Dermis blood vessel endothelial cell (primary cell): ENCODE data around the gene FSTL5. TPM values are rescaled to one million over a fixed set of nuclear protein-coding genes. Genes with fewer than 3 reads are reported as not detected.

Experiments used
- DNase-seq: peaks from one replicate; pipeline ENCODE4 v3.0.0; 2010
- total RNA-seq: library from RNA; depleted of rRNA; stranded (reverse); fragments of >200 nt; gene quantifications from 2 replicates; pipeline ENCODE4 v1.2.3, GENCODE V29; 2014

FSTL5 gene
- total RNA-seq, 1 donor from 2014 or later, result under 0.01 TPM

DNA sequence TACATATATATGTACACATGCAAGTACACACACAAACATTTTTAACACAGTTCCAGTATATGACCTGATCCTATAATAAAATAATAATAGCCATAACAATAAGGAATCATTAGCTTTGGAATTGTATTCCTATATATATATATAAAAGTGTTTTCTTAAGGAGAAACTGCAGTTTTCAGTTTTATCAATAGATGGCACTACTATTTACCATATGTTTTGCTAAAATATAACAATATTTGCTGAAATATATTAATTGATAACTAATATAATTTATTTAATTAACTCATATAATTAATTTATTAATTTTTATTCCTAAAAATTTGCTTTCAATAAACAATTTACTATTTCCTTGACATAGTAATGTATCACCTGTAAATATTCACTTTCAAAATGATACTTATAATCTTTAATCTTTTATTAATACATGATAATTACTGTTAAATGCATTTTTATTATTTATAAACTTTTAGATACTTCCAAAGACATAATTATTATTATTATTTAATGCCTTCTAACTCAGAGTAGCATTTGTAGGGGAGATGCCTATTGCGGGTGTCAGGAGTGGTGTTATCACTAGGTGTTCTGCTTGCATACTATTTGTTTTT is 599.5 kb downstream of the FSTL5 start:
- peak; percentile 66 for DNase-seq

DNA sequence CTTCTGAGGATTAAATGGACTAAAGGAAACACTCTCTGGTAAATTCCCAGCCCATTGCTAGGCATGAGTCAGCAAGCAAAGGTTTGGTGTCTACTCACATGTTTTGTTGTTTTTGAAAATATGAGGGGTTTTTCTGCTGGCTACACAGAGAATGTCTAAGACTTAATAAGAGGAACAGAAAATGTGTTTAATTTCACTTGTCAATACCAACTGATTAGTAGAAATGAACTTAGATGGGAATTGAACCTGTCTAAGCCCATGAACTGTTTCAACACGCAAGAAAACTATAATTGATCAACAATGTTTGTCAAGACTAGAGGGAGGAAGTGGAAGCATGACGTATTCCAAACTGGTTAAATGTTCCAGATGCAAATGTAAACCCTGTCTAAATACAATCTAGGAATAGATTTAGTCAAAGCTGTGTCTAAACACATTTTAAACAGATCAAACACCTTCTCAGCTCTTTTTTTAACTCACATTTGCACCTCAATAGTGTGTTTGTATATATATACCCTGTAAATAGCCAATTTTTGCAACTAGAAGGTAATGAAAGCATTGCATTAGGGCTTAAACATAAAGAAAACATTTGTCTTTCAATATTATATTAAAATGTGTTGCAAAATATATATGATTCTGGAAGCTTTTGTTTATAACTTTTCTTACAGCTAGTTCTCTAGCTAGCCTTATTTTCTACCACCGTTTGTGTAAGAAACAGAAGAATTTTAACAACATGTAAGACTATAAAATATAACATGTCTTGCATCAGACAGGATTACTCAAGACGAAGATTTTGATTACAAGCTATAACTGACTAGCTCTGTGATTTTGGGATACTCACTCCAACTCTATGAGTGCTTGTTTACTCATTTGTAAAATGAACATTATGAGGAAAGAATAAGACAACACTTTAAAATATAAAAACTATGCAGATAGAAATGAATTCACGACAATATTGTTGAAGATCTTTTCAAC is 607.8 kb downstream of the FSTL5 start:
- DNase-seq, result peak; percentile 62

DNA sequence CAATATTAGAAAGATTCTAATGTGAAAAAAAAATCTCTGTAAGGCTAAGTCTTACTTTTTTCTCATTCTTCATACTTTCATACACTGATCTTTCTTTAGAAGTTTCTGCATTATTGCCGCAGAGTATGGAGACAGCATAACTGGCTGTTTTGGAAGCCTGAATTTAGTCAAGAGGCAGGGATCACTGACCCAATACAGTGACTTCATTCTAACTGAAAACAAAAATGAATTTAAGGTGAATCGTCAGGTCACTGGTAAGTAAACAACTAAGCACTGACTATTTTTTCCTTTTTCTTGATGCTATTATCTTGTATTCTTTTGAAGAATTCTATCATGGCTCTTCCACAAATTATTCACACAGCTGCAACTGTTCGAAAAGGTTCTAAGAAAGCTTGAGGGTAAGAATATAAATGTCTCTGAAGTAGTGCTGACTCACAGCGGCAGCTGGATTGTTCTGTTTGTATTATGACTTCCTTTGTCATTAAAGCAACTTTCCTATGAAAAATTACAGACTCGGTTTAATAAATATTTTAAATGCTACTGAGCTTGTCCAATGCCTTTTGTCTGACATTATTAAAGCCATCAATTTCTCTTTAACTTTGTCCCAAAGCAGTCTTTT is 609.3 kb downstream of the FSTL5 start:
- peak; percentile 78 for DNase-seq

DNA sequence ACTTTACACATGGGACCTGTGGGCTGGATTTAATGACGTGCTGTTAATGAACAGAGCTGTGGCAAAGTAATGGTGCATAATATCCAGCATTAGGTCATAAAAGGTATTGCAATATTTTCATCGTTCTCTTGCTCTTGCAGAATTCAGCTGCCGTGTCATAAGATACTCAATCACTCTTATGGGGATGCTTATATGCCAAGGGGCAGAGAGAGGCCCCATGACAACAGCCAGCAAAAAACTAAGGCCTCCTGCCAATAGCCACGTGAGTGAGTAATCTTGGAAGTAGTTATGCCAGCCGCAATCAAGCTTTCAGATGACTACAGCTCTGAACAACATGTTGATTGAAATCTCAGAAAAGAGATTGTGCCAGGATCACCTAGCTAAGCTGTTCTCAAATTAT is 616.9 kb downstream of the FSTL5 start:
- DNase-seq, result no peak

DNA sequence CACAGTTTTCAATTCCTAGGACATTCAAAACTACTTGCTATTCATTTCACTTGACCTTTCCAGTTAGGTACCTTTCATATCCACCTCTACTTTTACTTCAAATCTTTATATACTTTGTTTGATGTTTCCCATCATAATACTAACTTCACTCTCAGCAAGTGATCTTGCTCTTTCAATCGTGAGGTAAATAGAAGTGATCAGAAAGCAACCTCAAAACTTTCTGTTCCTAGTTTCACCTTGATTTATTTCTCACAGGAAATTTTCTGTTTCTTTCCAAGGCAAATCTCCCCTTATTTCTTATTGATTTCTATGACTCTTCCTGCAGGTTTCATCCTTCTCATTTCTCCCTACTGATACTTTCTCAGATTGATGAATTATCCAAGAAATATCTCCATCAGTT is 623.5 kb downstream of the FSTL5 start:
- DNase-seq, result no peak

DNA sequence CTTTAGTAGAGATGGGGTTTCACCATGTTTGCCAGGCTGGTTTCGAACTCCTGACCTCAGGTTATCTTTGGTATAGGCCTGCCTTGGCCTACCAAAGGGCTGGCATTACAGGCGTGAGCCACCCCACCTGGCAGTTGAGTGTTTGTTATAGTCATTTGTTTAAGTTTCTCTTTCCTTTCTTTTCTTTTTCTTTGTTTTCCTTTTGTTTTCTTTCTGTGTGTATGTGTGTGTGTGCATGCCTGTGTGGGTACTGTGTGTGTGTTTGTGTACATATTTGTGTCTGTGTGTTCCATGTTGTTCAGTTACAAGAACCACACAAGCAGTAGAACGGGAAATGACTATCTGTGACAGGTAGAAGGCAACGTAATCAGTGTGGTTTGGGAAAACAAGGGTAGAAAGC is 624.9 kb downstream of the FSTL5 start:
- DNase-seq, result no peak

DNA sequence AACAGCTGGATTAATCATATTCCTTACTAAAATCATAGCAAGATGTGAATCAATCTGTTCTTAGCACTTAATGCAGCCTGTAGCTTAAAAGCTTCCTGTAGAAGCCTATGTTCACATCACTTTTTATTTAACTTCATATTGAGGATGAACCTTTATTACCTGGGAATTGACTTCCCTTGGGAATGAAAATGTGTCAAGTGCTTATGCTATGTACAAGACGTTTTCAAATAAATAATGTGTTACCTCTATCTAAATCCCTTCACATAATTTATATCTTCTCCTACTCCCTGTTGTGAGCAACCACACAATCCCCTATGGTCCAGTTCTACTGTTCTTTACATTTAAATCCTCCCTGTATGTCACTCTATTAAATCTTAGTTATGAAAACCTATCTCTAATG is 633.1 kb downstream of the FSTL5 start:
- no peak for DNase-seq

DNA sequence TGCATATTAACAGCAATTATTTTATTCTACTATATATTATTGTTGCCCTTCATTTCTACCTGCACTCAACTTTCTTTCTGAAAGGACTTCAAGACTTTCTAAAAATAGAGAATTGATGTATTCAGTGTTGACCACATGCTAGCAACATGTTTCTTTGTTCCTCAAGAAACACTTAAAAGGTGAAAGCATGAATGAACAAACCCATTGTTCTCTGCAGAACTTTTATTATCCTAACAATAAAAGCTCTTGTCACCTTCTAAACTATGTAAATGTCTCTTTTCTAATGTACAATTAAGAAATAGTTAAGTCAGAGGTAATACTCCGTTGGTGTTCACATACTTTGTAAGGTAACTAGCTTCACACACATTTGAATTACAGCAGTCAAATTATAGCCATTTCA is 638.7 kb downstream of the FSTL5 start:
- DNase-seq, result no peak

DNA sequence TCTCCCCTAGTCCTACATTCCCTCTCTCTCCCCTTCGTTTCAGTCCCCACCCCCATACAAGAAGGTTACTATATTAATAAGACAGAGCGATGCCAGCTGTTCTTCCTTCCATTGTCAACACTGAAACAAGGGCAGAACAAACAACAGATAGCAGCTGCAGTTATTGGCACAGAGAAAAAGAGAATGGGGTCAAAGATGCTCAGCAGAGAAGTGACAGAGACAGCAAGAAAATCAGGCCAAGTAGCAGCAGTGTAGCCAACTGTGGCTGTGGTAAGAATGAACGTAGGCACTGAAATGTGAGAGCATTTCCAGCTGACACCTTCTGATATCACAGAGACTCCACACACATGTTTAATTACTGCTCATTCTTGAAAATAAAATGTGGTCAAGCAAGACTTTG is 641.8 kb downstream of the FSTL5 start:
- peak; percentile 5 for DNase-seq

DNA sequence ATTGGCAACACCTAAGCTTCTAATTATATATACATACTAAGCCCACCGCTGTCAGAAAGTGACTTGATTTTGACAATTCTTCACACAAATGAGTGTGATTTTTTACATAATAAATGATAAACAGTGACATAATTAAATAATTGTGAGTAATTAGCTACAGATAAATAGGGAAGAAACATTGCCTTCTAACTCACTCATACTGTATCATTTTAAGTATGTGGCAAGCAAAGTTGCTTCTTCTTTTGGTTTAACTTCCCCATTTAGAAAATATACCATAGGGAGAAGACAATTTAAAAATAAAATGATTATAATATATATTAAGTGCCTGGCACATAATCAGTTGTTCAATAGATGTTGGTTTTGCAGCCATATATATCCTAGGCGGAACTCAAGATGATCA is 644.2 kb downstream of the FSTL5 start:
- no peak for DNase-seq

DNA sequence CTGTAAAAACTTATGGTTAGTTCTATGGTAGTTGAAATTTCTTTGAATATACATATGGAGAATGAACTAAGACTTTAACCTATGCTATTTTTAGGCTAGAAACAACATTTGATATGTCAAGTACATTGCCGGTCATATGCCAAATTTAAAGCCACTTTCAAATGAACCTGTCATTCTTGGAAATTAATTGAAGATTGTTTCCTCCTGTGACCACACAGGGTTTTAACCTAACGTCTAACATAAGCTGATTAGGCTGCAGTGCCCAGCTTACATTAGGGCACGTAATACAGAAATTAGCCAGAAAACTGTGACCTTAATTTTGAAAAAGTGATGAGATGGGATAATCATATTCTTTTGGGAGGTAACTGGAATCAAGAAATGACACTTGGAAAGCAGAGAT is 645.9 kb downstream of the FSTL5 start:
- no peak for DNase-seq

DNA sequence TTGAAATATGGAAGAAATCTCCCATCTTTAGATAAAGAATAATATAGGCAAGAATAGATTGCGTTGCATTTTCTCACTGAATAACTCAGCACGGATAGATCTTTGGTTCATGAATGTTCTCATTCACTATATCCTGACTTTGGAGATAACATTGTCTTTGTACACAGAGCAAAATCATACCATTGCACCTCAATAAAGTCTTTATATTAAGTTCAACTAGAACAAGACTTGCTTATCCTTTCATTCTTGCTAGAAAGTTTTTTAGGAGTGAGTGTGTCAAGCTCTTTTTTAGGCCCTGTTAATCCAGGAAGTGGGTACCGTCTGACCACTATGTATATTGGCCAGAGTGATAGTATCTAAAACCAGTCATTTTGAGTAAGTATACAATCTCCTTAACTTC is 658.7 kb downstream of the FSTL5 start:
- DNase-seq, result no peak

DNA sequence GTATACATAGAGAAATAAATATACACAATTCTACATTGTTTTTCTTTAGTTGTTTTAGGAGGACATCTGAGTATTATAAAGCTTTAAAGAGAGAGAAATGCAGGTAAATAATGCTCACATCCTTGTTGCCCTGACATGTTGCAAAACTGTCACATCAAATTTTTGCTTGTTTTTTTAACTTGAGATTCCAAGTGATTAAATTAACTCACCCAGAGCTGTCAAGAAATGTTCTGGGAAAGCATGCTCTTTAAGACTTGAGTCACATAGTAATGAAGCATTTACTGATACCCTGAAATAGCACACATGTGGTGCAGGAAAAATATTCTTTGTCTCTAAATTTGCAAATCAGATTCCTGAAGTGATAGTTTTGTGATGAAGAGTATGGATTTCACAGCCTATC is 665.6 kb downstream of the FSTL5 start:
- no peak for DNase-seq

DNA sequence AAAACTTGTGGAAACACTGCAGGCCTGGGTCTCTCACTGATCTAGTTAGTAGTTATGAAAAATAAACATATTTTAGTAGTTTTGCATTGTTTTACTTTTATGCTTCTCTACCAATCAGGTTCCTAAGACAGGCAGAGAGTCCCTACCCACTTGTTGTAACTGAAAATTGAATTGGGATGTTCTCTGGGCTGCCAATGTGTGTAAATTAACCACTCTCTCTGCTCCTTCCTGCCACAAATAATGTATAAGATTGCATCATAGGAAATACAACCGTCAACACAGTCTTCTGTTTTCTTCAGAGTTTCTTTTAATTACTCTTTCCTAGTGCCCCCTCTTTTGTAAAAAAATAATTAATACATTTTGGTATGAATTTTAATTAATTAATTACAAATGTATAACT is 677.3 kb downstream of the FSTL5 start:
- DNase-seq, result no peak

DNA sequence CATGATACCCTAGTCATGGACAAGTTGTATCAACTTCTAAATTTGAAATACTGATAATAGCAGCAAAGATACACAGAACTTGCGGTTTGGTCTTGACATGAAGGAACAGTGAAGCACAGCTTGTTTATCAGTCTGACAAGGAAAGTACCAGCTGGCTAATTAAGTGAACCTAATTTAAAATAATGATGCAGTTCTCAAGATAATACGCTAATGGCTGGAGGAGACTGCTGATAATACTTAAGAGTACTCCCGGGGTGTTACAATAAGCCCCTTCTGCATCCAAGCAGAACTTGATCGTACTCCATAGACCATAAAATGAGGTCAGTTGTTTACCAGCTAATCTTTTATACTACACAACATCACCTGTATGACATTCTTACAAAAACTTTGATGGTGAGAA is 697.5 kb downstream of the FSTL5 start:
- DNase-seq, result no peak

DNA sequence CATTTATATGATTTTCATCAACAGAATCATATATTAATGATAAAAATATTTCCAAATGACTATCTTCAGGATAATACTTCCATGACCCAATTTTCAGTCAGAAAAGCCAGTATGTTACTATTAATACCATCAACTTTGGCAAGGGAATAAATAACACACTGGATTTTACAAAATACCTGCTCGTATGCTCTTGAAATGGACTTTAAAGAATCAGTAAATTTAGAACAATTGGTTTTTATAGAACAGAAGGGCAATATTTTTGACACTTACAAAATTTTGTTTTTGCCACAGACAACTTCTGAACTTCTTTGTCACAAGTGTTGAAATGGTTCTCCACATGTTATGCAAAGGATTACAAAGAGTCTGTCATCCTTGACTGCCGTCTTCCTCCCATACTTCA is 700.4 kb downstream of the FSTL5 start:
- no peak for DNase-seq

DNA sequence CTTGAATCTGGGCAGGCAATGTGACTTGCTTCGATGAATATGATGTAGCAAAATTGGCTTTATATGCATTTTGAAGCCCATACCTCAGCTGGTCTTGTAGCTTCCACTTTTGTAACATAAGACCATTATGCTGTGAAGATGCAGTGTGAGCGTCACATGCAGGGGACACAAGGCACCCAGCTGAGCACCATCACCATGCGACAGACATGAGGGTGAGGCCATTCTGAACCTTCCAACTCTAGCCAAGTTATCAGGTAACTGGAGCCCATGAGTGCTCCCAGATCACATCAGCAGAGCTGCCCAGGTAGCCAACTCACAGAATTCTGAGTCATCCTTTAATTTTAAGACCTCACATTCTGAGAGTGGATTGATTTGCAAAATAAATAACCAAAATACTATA is 705.9 kb downstream of the FSTL5 start:
- no peak for DNase-seq

DNA sequence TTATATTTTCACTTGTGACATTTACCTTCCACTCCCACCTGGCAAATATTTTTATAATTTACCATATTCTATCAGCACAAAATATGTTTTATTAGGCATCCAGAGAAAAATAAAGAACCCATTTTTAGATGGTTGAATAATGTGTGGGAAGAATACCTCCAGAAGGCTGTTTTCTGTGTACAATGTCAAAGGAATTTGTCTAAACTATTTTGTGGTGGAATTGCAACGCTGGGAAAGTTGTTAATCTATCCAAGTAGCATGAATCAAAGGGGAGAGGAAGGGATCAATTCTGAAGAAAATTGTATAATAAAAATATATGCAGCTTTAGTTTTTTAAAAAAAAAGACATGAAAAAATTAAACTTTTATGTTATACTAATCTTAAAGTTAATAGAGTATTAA is 706.5 kb downstream of the FSTL5 start:
- DNase-seq, result no peak

DNA sequence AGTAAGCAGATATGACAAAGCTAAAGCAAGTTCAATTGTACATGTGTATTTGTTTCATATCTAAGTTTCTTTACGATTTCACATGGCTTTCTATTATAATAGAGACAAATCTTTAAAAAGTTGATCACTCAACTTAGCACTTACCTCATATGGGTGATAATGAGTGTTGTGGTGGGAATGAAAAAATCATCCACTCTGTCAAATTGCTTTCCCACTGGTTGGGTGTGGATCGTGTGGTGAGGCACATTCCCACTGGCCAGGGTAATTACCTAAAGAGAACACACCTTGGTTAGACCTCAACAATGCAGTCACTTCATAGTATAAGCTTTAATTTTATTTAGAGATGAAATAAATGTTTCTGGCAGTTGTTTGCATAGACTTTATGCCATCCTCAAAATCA is 708.9 kb downstream of the FSTL5 start:
- DNase-seq, result no peak

DNA sequence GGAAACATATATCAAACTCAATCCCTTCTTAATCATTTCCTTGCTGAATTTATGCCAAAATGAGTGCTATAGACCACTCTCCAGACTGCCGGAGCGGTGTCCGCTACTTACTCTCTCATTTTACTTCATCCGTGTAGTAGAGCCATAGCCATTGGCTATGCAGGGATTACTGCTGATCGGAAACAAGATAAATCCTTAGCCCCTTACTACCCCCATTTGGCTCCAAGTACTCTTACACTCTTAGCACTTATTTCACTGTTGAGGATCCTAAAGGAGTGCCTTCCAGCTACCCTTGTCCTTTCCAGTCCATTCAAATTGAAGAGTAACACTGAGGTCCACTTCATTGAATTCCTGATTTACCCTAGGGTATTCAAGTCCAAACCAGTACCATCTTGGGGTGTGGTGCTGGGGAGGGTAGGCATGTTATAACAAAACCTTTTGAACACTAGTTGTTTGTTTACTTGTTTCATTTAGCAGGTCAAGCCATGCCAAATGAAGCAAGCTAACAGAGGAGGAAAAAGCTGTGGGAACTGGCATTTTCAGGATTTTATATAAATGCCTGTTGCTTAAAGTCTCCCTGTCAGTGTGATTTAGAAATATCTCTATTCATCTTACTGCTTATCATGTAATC is 715.1 kb downstream of the FSTL5 start:
- peak; percentile 42 for DNase-seq

DNA sequence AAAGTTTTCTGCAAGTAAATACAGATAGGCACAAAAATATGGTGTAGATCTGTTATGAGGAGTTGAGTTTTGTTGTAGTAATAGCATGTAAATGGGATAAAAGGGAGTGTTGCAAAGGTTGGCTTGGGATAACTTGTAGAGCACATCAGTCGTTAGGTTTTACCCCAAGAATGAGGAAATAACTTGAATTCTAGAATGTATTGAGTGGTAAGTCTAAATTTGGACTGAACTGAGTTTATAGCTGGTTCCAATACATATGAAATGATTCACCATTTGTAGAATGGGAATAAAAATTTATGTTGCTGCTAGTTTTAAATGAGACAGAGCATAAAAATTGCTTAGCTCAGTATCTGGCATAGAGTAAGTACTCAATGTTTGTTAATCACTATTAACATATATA is 719.2 kb downstream of the FSTL5 start:
- no peak for DNase-seq

DNA sequence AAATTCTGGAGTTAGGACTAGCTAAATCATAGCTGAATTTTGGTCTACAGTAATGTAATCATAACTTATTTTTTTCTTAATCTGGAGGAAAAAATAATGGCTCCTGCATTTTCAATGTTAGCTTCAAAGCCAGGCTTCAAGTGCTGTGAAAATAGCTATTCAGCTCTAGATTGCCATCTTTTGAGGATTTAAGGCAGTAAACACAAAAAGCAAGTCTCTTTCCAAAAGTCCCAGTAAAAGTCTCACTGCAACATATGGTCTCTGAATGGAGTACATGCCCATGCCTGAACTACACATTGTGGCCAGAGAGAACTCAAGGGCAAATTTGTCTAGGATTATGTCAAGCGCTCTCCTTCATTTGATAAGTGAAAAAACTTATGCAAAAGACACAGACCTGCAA is 720.9 kb downstream of the FSTL5 start:
- no peak for DNase-seq

DNA sequence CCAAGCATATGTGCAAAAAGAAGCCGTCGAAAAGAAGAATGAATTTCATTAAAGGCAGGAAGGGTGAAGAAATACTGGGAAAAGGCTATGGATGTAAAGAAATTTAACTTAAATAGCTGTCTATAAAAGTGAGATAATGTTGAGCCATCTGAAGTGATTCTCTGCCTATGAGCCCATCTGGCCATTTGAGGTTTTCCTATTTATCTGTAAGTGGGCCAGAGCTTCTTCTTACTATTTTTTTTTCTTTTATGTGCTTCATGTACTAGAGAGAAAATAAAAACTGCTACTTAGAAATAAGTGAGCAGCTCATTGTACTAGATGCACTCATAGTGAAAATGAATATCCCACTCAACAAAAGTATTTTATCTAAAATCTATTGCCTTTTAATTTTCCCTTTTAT is 725.7 kb downstream of the FSTL5 start:
- no peak for DNase-seq
